ENCODE measurements around the gene IQSEC3. TPM values are rescaled to one million over a fixed set of nuclear protein-coding genes. Genes with fewer than 3 reads are reported as not detected.
"Not testable (repeated sequence)": the region's sequence is repeated elsewhere in the genome, so short reads cannot be mapped to it uniquely, and the experiment has no call there.

Gene IQSEC3
- total RNA-seq, 1 donor from 2014 or later: not detected

DNA sequence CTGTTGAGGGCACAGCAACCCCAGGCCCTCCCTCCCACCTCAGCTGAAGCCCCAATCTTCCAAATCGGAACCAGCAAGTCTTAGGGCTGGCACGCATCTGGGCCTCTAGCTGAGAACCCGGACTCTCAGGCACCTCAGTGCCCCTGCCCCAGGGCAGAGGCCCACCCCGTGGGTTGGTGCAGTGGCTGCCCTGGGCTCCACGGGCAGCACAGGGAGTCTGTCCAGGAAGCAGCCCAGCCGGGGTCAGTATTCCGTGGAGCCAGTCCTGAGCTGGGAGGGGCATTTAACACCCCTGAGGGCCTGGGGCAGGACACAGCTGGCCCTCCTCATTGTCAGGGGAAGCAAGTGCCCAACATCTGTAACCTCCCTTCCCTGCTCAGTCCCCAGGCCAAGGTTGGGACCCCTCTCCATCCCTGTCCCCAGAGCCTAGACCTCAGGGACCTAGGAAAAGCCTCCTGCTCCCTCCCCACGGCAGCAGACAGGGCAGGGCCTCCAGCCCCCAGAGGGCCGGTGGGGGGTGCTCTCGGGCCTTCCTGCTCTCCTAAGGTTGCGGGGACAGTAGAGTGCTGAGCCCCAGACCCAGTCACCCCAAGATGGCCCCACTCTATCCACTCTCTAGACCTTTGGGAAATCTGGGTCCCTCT is 110.9 kb downstream of the IQSEC3 start:
- no peak for DNase-seq (ENCODE audit: low read depth, low spot score)

- no peak for DNase-seq (ENCODE audit: low read depth, low spot score)
Observed at GRCh38 chr12:177980-178828, 111.6 kb downstream of the IQSEC3 start.

GRCh38 chr12:178829-179109 is 112.2 kb downstream of the IQSEC3 start:
- DNase-seq (ENCODE audit: low read depth, low spot score): no peak

DNA sequence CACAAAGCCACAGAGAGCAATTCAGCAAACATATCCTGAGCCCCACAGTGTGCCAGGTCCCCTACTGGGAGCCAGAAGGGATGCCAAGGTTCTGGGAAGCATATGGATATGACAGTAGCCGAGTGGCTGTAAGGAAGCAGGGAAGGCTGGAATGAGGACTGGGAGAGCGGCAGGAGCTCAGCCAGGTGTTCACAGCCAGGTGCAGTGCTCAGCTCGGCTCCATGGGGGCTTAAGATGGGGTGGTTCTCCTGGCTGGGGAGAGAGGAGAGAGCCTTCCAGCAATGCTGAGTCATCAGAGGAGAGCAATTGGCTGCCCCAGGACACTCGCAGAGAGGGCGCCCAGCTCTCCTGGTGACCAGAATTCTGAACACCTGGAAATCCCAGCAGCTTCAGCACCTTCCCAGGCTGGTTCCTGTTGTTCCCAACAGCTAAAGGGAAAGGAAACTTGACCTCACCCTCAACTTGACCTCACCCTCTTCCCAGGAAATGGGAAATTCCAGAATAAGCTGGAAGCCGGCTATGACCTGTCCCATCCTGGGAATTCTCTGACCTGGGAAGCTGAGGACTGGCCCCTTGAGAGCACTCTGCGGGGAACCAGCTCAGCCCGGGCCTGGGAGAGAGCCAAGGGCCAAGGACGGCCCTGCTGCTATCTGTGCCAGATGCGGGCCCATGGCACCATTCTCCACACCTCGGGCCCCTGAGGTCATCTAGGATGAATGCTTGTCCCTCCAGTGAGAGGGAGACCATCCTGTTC is 112.7 kb downstream of the IQSEC3 start:
- DNase-seq (ENCODE audit: low read depth, low spot score): no peak

GRCh38 chr12:179885-180284 is 113.3 kb downstream of the IQSEC3 start:
- DNase-seq (ENCODE audit: low read depth, low spot score): no peak

- no peak for DNase-seq (ENCODE audit: low read depth, low spot score)
Observed at GRCh38 chr12:180445-180844, 113.9 kb downstream of the IQSEC3 start.

DNA sequence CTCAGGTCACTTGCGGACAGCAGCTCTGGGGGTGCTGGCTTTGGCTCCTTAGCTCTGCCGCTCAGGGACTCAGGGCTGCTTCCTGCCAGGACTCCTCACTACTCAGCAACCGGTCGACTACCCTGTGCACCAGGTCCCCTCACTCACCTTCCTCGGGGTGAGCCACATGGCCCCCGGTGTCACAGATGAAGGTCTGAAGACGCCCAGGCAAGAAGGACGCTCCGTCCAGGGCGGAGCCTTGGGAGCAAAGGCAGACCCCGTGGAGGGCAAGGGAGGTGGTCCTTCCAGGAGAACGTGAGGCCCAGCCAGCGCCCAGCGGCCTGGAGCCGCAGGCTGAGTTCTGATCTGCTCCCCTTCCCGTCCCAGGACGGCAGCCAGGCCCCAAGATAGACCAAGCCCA is 115.4 kb downstream of the IQSEC3 start:
- no peak for DNase-seq (ENCODE audit: low read depth, low spot score)

- DNase-seq (ENCODE audit: low read depth, low spot score): no peak
Observed at GRCh38 chr12:182381-182892, 115.9 kb downstream of the IQSEC3 start.

GRCh38 chr12:184811-185575 is 118.4 kb downstream of the IQSEC3 start:
- DNase-seq (ENCODE audit: low read depth, low spot score): no peak

DNA sequence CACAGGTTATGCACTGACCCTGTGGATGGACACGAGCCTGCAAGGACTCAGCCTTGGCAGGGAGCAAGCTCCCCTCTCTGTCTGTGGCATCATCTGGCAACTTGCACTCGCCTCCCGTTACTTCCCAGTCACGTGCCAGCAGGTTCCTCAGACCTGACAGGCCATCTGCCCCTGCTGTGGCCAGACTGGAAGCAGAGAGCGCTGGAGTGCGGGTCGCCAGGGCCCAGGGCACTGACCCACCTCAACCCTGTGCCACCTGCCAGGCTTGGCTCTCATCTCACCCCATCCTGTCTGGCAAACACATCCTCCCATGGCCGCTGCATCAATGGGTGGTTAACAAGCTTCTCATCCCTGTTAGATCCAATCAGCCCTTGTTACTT is 119.0 kb downstream of the IQSEC3 start:
- DNase-seq (ENCODE audit: low read depth, low spot score): no peak

DNA sequence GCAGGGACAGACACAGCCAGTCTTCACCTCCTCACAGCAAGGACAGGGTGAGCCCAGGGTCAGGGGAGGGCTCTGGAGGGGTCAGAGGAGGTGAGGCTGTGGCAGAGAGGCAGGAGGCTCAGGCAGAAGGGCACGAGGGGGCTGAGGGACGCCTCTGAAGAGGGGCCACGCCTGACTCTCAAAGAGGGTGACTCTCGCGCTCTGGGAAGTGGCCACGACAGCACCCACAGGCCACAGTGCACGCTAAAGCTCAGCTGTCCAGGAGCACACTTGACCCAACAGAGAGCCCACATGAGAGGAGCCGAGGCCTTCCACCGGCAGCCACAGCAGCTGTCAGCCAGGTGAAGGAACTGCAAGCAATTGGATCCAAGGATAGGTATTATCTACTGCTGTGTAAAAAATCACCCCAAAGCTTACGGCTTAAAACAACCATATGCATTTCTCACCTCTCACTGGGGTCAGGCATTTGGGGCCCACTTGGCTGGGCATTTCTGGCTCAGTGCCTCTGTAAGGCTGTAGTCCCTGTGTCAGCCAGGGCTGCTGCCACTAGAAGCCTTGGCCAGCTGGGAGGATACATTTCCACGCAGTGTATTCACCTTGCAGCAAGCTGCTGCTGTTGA is 119.5 kb downstream of the IQSEC3 start:
- DNase-seq (ENCODE audit: low read depth, low spot score): no peak

DNA sequence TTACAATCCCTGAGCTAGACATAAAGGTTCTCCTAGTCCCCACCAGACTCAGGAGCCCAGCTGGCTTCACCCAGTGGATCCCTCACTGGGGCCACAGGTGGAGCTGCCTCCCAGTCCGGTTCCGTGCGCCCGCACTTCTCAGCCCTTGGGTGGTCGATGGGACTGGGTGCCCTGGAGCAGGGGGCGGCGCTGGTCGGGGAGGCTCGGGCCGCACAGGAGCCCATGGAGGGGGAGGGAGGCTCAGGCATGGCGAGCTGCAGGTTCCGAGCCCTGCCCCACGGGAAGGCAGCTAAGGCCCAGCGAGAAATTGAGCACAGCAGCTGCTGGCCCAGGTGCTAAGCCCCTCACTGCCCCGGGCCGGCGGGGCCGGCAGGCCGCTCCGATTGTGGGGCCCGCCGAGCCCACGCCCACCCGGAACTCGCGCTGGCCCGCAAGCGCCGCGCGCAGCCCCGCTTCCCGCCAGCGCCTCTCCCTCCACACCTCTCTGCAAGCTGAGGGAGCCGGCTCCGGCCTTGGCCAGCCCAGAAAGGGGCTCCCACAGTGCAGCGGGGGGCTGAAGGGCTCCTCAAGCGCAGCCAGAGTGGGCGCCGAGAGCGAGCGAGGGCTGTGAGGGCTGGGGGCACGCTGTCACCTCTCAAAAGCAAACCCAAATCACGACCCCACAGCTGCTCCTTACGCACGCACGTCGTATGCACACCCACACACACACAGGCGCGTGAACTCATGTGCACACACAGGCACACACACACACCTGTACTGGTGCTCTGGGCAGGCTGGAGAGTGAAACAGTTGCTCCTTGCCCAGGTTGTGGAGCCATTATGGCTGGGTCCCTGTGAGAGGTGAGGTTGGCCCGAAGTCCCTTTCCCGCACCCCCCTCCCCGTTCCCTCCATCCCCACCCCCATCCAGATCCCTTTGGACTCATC is 121.7 kb downstream of the IQSEC3 start:
- not testable (repeated sequence) for DNase-seq (ENCODE audit: low read depth, low spot score)

DNA sequence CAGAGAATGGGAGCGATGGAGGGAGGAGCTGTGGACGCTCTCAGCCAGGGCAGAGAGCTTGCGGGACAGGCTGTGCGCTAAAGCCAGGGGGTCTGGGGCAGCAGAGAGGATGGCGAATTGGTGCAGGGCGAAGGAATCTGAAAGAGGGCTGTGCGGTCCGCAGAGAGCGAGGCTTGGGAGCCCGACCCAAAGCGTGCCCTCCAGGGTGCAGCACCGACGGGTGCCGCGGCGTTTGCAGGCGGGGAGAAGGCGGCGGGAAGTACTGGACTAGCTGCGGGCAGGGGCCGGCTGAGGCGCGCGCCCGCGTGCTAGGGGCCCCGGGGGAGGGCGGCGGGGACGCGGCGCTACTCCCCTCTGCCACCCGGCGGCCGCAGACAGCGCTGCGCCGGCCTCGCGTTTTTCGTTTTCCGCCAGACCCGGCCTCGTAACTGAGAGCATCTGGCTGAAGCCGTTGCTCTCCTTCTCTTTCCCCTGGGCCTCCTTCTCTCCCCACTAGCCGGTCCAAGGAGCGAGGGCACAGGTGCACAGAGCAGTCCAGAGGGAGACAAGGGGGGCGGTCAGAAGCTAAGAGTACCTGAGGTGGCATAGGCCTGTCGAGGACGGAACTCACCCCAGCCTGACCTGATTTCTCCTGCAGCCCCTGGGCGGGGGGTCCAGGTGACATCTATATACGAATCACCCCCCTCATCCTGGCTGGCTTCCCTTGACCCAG is 122.5 kb downstream of the IQSEC3 start:
- DNase-seq (ENCODE audit: low read depth, low spot score): no peak

DNA sequence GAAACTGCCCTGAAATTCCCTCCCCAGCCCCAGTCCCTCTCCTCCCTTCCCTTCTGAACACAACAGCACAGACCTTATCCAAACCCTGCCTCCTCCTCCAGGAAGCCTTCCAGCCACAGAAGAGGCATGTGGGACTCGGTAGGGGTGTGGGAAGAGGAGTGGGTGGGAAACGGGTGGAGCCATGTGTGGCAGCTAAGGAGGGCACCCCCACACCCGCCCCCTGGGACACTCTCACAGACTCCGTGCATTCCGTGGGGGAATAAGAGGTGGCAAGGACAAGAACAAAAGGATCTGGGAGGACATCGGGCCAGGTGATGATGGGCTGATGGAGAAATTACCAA is 123.0 kb downstream of the IQSEC3 start:
- no peak for DNase-seq (ENCODE audit: low read depth, low spot score)

- DNase-seq (ENCODE audit: low read depth, low spot score): no peak
Observed at GRCh38 chr12:190881-191280, 124.3 kb downstream of the IQSEC3 start.

DNA sequence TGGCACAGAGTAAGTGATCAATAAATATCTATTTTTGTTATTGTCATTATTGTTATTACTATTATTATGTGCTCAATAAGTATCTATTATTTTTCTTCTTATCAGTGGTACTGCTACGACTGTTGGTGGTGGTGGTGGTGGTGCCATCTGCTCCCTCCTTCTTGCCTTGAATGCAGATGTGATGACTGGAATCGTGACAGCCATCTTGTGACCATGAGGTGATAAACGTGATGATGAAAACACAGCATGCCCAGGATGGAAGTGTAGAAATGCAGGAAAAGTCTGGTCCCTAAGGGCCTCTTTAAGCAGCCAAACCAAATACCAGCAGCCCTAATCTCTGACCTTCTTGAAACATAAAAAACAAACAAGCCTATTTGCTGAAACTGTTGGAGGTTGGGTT is 125.0 kb downstream of the IQSEC3 start:
- no peak for DNase-seq (ENCODE audit: low read depth, low spot score)

DNA sequence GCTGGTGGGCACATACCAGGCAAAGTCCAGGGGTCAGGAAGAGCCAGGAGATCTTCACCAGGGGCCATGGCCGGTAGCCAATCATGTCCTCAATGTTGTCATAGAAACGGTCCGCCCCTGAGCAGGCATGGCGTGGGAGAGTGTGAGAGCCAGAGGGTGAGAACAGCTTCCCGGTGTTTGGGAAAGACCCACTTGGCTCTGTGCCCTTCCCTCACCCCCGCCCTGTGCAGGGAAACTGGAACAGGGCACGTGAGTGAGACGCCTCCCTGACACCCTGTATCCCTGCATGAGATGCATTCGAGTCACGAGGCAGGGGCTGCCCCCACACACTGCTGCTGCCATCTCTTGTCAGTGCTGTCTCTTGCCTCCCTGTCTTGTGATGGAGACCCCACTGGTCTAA is 126.7 kb downstream of the IQSEC3 start:
- no peak for DNase-seq (ENCODE audit: low read depth, low spot score)

DNA sequence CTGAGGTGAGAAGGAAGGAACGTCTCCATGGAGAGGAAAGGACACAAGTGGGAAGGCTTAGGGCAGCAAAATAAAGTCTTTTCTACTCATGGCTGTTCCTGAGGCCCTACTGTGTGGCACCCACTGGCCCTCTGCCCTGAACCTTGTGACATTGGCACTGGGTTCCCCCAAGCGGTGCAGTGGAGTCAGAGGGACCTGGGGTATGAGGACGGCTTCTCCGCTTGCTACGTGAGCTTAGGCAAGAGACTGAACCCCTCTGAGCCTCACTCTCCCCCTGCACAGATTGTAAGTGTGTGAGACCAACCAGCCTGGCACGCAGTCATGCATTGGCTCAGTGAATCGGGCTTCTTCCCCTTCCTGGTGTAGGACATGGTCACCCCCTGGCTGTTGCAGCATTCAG is 127.7 kb downstream of the IQSEC3 start:
- DNase-seq (ENCODE audit: low read depth, low spot score): no peak

GRCh38 chr12:195156-195555 is 128.6 kb downstream of the IQSEC3 start:
- DNase-seq (ENCODE audit: low read depth, low spot score): no peak

GRCh38 chr12:195951-196350 is 129.4 kb downstream of the IQSEC3 start:
- DNase-seq (ENCODE audit: low read depth, low spot score): no peak
